ENCODE measurements around the gene PSME1. TPM values are rescaled to one million over a fixed set of nuclear protein-coding genes. Genes with fewer than 3 reads are reported as not detected.

The PSME1 gene
- total RNA-seq, 4 donors from 2014 or later, result 114 to 289 (median 200) TPM

DNA sequence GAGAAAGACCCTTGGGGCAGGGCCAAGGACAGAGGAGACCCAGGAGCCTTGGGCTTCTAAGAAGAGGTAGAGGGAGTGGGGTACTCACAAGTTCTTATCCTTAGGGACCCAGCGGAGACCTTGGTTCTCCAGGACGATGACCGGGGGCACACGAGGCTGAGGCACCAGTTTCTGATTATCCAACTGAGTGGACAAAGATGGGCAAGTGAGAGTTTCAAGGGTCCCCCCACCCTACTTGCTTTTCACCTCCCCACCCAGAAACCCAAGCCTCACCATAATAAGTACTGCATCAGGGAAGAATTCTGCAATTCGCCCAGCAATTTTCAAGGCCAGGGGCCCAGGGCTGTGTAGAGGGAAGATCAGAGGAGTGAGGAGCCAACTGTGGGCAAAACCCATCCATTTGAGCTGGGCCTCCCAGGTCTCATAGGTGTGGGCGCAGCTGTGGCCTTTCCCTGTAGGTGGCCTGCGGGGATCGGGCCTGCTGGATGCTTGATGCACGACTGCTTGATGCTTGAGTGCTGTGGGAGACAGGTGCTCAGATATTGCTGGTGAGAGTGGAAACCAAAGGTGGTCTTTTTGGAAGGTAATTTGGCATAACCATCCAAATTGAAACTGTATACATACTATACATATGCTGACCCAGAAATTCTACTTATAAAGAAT is 3.4 kb downstream of the PSME1 start:
- Histone ChIP-seq H3K4me3 (peak overlapping the region in 2 of 4 donors; percentile 24 to 84), H3K27ac (no peak overlapping the region), H3K4me1 (peaks cover 0 to 65% (median 17%) of the 10 kb centered on the region in 4 donors)

DNA sequence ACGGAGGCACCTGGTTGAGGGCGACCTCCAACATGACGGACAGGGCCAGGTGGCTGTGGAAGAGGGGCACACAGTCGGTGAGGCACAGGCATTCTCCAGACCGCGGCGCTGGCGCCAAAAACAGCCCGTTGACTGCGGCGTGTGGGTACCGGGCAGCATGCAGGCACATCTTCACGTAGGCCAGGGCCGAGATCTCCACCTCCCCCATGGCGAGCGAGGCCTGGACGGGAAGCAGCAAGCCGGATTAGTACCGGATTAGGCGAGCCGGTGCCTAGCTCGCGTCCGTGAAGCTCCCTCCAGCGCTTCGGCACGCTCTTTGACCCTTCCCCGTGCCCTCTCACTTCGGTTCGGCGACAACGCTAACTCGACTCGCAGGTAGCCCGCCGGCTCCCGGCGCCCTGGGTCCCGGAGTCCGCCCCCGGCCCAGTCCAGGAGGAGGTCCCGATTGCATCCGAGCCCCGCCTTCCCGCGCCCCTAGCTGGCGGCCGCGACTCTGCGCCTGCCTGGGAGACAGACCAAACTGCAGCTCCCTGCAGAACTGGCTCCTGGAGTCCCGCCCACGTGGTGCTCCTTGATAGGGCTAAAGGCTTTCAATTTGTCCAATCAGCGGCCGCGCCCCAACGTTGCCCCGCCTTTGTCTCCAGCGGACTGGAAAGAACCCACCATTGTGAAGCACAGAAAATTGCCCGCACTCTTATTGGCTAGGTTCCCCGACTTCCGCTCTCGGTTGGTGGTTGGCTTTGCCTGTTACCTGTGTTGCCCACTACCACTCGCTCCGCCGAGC is 5.3 kb downstream of the PSME1 start, which contains the start of gene EMC9:
Gene EMC9 (minus strand): TSS at position 495 of the 784 bp plus-strand sequence. CDS start 287 bp downstream, at position 208.
- DNase-seq, result peak; percentile 100
- Histone ChIP-seq H3K9me3 (no peaks in the 10 kb centered on the region), H3K4me1 (peaks cover 0 to 73% (median 21%) of the 10 kb centered on the region in 4 donors), H3K4me3 (peak within 1 kb of the TSS; percentile 73 to 89 (median 86)), H3K27me3 (no peaks in the 10 kb centered on the region), H3K27ac (peak within 1 kb of the TSS; percentile 80 to 99 (median 94)), H3K36me3 (peaks cover 0 to 22% (median 3%) of the 10 kb centered on the region in 3 donors)
- peak; percentile 58 to 92 for TF ChIP-seq POLR2A (IDR thresholded peaks at IDR 0.05)
- TF ChIP-seq, protein P1, sequence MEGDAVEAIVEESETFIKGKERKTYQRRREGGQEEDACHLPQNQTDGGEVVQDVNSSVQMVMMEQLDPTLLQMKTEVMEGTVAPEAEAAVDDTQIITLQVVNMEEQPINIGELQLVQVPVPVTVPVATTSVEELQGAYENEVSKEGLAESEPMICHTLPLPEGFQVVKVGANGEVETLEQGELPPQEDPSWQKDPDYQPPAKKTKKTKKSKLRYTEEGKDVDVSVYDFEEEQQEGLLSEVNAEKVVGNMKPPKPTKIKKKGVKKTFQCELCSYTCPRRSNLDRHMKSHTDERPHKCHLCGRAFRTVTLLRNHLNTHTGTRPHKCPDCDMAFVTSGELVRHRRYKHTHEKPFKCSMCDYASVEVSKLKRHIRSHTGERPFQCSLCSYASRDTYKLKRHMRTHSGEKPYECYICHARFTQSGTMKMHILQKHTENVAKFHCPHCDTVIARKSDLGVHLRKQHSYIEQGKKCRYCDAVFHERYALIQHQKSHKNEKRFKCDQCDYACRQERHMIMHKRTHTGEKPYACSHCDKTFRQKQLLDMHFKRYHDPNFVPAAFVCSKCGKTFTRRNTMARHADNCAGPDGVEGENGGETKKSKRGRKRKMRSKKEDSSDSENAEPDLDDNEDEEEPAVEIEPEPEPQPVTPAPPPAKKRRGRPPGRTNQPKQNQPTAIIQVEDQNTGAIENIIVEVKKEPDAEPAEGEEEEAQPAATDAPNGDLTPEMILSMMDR (IDR thresholded peaks at IDR 0.05), result peak; percentile 50 to 91 (median 75)

More for the DNA sequence above, 3.4 kb downstream of the PSME1 start:
- TF ChIP-seq POLR2A (IDR thresholded peaks at IDR 0.05), result no peak
- TF ChIP-seq, protein P1 (IDR thresholded peaks at IDR 0.05), result no peak
- H3K27me3 ChIP-seq, result no peaks in the 10 kb centered on the region
- no peak for DNase-seq
- H3K36me3 ChIP-seq, result peaks cover 0 to 22% (median 3%) of the 10 kb centered on the region in 3 donors
- H3K9me3 ChIP-seq, result no peaks in the 10 kb centered on the region

DNA sequence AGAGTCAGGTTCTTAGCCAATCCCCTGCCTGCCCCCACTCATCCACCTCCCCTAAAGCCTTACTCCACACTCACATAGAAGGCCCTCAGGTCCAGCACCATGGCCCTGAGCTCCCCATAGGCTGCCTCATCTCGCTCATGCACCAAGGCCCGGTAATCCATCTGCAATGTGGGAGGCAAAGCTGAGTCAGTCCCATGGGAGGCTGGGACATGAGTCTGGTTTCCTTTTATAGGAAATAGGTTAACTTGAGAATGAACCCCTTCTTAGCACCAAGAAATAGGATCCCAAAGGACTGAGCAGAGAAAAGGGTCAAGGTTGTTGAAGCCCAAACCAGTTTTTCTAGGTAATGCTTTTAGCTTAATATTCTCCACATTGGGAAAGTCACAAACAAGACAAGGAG is 7.5 kb downstream of the PSME1 start:
- H3K27me3 ChIP-seq, result no peaks in the 10 kb centered on the region
- H3K27ac ChIP-seq, result peak overlapping the region in 1 of 4 donors; percentile 12
- no peaks in the 10 kb centered on the region for H3K9me3 ChIP-seq
- no peak for DNase-seq
- no peak for TF ChIP-seq POLR2A (IDR thresholded peaks at IDR 0.05)
- TF ChIP-seq, protein P1 (IDR thresholded peaks at IDR 0.05), result no peak
- H3K4me1 ChIP-seq, result peaks cover 0 to 60% (median 18%) of the 10 kb centered on the region in 4 donors
- H3K4me3 ChIP-seq, result no peak overlapping the region
- H3K36me3 ChIP-seq, result peaks cover 0 to 10% (median 3%) of the 10 kb centered on the region in 3 donors

DNA sequence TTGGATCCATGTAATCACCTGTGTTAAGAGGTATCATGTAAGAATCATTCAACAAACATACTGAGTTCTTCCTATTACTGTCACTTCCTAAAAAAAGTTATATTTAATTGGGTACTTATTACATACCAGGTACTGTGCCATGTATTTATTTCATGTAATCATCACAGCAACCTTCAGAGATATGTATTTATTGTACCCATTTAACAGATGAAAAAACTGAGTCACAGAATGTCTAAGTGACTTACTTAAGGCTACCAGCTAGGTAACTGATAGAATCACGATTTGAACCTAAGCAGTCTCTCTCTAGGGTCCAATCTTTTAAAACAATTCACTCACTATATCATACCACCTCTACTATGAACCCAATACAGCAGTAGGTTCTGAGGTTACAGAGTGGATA is 8.5 kb downstream of the PSME1 start:
- Histone ChIP-seq H3K4me3 (no peak overlapping the region), H3K36me3 (peaks cover 0 to 9% (median 0%) of the 10 kb centered on the region in 3 donors), H3K27ac (peak overlapping the region in 1 of 4 donors; percentile 12), H3K4me1 (peaks cover 0 to 56% (median 20%) of the 10 kb centered on the region in 4 donors), H3K9me3 (no peaks in the 10 kb centered on the region), H3K27me3 (no peaks in the 10 kb centered on the region)
- no peak for TF ChIP-seq POLR2A (IDR thresholded peaks at IDR 0.05)
- TF ChIP-seq, protein P1 (IDR thresholded peaks at IDR 0.05), result no peak
- DNase-seq, result no peak

DNA sequence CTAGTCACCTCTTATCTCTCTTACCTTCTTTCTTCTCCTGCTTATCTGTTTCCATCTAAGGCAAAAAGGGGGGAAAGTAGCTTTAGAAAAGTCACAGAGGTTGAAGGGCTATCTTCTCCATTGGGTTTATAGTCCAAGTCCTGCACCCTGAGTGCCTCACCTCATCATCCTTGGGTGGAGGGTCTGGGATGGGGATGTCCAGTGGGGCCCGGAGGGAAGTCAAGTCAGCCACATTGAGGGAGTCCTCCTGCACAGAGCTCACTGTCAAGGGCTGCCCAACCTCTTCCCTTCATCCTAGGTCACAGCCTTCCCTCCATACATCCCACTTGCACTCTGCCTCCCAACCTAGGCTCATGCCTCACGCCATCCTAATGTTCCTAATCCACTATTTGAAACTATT is 9.2 kb downstream of the PSME1 start:
- DNase-seq, result no peak
- peaks cover 0 to 17% (median 0%) of the 10 kb centered on the region in 3 donors for H3K36me3 ChIP-seq
- H3K27me3 ChIP-seq, result no peaks in the 10 kb centered on the region
- H3K27ac ChIP-seq, result peak overlapping the region; percentile 80 to 96 (median 94)
- H3K4me1 ChIP-seq, result peaks cover 0 to 49% (median 18%) of the 10 kb centered on the region in 4 donors
- TF ChIP-seq POLR2A (IDR thresholded peaks at IDR 0.05), result no peak
- TF ChIP-seq, protein P1 (IDR thresholded peaks at IDR 0.05), result no peak
- H3K4me3 ChIP-seq, result peak overlapping the region; percentile 73 to 96 (median 78)
- H3K9me3 ChIP-seq, result no peaks in the 10 kb centered on the region
